ENCODE results near the gene ATP2A1.

GRCh38 chr16:28846080-28846932, 32.0 kb upstream of the ATP2A1 start, which contains the start of gene TUFM:
- TF ChIP-seq EZH2 (IDR thresholded peaks at IDR 0.05; ENCODE audit: borderline replicate concordance, low read depth, low read length, severe bottlenecking) (no peak), MAX (IDR thresholded peaks at IDR 0.05; ENCODE audit: insufficient read depth, insufficient read length) (no peak), CTCF (IDR thresholded peaks at IDR 0.05; ENCODE audit: extremely low read depth in 1 of 2, insufficient read depth in 1 of 2, low read depth in 1 of 2, low read length in 2 of 2) (peak; percentile 70 to 83), MYC (IDR thresholded peaks at IDR 0.05; ENCODE audit: low read depth, low read length) (no peak), POLR2AphosphoS5 (IDR thresholded peaks at IDR 0.05; ENCODE audit: insufficient read depth, low read depth, low read length) (peak; percentile 96), POLR2A (IDR thresholded peaks at IDR 0.05; ENCODE audit: low read depth, low read length) (peak; percentile 87), FOS (IDR thresholded peaks at IDR 0.05; ENCODE audit: borderline replicate concordance, insufficient read depth, low read length) (no peak)
